ENCODE measurements around the gene GLIS1.

- no peak for TF ChIP-seq CTCF (IDR thresholded peaks at IDR 0.05)
- TF ChIP-seq POLR2A (IDR thresholded peaks at IDR 0.05): no peak
Observed at GRCh38 chr1:53696051-53696450, 42.9 kb downstream of the GLIS1 start.
